Transverse colon (tissue), 4 donors: ENCODE data around the gene CLDN34.

Experiments
- EP300 ChIP-seq: sonication (generic); formaldehyde crosslinking; IDR thresholded peaks from one replicate; pipeline ENCODE4 v1.6.1; 2017; ENCODE audit warnings: antibody characterized with exemption, low read depth
- POLR2A ChIP-seq: fragments of 450-650 bp; IDR thresholded peaks from one replicate; pipeline ENCODE4 v1.6.1; 2016; ENCODE audit warnings: antibody characterized with exemption, mild to moderate bottlenecking, moderate library complexity
- POLR2AphosphoS5 ChIP-seq, 3 donors: sonication (generic); formaldehyde crosslinking; IDR thresholded peaks; one replicate each; pipeline ENCODE4 v1.6.1; 2016; ENCODE audit warnings: antibody characterized with exemption in 3 of 3
- TF ChIP-seq, protein P1 (sequence below), 5 experiments: fragments of 200-600 bp in 3 of 5; fragments of 450-650 bp in 2 of 5; sonication (generic) in 3 of 5; IDR thresholded peaks; 1 replicate in 2 of 5; 2 replicates in 3 of 5; pipeline ENCODE4 v1.5.1; 2016 to 2017; ENCODE audit warnings: antibody characterized with exemption in 5 of 5, inconsistent platforms in 3 of 5, mild to moderate bottlenecking in 2 of 5, moderate library complexity in 1 of 5

- TF ChIP-seq, protein P1, sequence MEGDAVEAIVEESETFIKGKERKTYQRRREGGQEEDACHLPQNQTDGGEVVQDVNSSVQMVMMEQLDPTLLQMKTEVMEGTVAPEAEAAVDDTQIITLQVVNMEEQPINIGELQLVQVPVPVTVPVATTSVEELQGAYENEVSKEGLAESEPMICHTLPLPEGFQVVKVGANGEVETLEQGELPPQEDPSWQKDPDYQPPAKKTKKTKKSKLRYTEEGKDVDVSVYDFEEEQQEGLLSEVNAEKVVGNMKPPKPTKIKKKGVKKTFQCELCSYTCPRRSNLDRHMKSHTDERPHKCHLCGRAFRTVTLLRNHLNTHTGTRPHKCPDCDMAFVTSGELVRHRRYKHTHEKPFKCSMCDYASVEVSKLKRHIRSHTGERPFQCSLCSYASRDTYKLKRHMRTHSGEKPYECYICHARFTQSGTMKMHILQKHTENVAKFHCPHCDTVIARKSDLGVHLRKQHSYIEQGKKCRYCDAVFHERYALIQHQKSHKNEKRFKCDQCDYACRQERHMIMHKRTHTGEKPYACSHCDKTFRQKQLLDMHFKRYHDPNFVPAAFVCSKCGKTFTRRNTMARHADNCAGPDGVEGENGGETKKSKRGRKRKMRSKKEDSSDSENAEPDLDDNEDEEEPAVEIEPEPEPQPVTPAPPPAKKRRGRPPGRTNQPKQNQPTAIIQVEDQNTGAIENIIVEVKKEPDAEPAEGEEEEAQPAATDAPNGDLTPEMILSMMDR (IDR thresholded peaks at IDR 0.05): no peak
- TF ChIP-seq POLR2A (no peak), POLR2AphosphoS5 (IDR thresholded peaks at IDR 0.05) (no peak), EP300 (no peak)
Observed at GRCh38 chrX:9942086-9942485, 25.1 kb upstream of the CLDN34 start.
